GM19397 (cell line): ENCODE data around the gene LDB3.
"Not testable (repeated sequence)": the region's sequence is repeated elsewhere in the genome, so short reads cannot be mapped to it uniquely, and the experiment has no call there.

ENCODE experiments used
- ATAC-seq: cut with Tn5 transposase; IDR thresholded peaks from one replicate; pipeline ENCODE4 v1.9.1; 2021; ENCODE audit warnings: mild to moderate bottlenecking, moderate library complexity; ENCODE audit not compliant: unreplicated experiment

Gene LDB3

DNA sequence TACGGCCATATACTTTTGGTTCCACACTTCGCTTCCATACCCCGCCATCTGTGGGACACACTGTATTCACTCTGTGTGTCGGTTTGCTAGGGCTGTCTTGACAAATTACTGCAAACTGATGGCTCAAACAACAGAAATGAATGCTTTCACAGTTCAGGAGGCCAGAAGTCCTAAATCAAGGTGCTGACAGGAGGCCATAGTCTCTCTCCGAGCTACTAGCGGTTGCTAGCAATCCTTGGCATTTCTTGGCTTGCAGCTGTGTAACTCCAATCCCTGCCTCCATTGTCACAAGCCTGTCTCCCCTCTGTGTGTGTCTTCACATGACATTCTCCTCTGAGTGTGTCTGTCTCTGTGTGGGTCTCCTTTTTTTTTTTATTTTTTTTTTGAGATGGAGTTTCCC lies 59.2 kb downstream of the LDB3 start:
- ATAC-seq = no peak

DNA sequence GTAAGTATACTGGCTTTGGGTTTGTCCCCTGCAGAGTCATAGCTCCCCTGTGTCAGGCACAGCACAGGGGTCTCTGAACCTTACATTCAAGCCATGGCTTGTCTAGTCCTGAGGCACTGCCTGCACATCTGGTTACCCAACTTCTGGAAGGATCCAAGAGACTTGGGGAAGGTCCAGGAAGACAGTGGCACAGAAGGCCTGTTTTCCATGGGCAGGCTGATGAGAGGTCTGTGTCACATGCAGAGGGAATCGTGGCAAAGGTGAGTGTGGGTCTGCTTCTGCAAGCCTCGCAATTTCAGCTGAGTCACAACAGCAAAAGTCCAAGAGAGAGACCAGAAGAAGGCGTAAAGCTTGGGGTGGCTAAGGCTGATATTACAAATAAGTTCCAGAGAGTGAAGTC lies 59.7 kb downstream of the LDB3 start:
- no peak for ATAC-seq

GRCh38 chr10:86729677-86730076 lies 61.4 kb downstream of the LDB3 start:
- no peak for ATAC-seq

- no peak for ATAC-seq
Observed at GRCh38 chr10:86730227-86730626, 61.9 kb downstream of the LDB3 start.

GRCh38 chr10:86732771-86733170 lies 64.5 kb downstream of the LDB3 start:
- ATAC-seq = no peak

- no peak for ATAC-seq
Observed at GRCh38 chr10:86733260-86733671, 65.0 kb downstream of the LDB3 start.

DNA sequence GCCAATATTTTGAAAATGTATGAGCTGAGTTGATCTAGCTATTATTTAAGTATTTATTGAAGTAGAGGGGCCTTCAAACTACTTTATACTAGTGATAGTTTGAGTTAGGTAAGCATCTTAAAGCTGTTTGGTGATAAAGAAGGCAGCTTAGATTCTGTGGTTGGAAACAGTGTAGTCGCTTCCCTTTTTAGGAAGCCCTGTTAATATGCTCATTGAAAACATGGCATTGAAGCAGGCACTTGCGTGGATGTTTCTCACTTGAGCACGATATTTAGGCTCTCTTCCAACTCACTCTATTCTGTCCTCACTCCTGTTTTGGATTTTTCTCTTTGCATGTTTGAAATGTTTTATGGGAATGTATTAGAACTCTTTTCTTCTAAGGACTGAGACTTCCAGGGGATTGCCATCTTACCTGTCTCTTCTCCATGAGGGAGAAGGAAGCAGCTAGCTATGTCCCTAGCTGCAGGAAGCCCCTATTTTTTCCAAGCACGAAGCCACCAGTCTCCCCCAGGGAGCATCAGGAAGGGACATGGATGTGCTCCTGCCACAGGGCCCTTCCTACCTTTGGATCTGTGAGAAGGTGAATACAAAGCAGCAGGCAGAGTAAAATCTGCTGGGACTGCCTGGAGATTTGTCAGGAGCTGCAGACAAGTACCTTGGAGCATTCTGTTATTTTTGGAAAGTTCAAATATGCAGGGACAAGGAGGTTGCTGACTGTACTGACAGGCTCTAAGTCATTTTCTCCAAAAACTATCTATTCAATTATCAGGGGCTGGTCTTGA lies 66.1 kb downstream of the LDB3 start:
- no peak for ATAC-seq

DNA sequence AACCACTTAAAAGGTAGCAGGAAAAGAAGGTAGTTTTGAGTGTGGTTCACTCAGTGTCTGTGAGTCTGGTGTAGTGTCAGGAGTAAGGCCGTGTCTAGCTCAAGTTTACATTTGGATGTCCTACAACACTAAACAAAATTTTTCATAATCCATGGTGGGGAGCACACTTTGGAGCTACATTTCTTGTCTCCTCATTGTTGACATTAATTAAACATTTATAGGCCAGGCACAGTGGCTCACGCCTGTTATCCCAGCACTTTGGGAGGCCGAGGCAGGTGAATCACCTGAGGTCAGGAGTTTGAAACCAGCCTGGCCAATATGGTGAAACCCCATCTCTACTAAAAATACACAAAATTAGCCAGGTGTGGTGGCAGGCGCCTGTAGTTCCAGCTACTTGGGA lies 67.0 kb downstream of the LDB3 start:
- ATAC-seq = not testable (repeated sequence)

DNA sequence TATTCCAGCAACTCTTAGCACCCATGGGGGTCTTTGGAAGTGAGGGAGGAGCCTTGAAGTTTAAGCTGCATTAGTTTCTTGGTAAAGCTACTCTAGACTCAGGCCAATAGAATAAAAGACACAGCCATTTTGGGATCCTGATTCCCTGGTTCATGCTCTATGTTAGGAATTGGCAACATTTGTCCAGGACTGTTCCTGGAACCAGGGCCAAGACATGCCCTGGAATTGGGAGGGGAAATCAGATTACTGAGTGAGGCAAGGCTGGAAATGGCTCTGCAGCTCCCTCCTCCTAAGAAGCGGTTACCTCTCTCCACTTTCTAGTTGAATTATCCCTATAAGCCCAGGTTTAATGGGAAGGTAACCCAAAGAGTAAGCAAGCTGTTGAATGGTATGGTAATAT lies 73.9 kb downstream of the LDB3 start:
- no peak for ATAC-seq

GRCh38 chr10:86744067-86744725 lies 75.9 kb downstream of the LDB3 start:
- no peak for ATAC-seq

DNA sequence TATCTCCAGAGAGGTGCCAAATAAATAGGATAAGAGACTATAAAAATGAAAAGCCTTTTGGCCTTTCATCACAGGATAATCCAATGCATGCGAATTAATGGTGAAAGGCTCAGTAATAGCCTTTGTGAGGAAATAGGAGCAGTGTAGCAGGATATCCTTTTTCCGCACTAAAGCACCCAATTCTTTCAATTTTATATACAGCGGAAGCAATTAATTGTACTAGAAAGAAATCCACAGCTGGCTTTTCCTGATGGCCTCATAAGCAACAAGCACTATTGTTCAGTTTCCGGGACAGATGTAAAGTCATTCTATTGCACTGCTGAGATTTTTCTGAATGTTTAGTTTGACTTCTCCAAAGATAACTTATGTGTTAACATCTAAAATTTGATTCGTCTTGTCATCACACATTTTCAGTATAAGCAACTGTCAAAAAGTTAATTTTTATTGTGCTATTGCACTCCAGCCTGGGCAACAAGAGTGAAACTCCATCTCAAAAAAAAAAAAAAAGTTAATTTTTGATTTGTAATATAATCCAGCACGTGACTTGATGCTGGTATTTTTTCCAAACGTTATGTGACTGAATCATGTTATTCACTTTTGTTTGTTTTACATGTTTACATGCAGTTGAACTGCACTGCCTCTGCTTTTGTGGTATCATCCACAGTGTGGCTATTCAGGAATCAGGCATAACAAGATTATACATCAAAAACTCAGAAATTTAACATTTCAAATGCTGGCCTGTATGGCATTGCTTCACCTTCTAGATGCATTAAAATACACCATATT lies 79.7 kb downstream of the LDB3 start:
- ATAC-seq = no peak

GRCh38 chr10:86749854-86750253 lies 81.5 kb downstream of the LDB3 start:
- no peak for ATAC-seq

- no peak for ATAC-seq
Observed at GRCh38 chr10:86751477-86751876, 83.2 kb downstream of the LDB3 start.

DNA sequence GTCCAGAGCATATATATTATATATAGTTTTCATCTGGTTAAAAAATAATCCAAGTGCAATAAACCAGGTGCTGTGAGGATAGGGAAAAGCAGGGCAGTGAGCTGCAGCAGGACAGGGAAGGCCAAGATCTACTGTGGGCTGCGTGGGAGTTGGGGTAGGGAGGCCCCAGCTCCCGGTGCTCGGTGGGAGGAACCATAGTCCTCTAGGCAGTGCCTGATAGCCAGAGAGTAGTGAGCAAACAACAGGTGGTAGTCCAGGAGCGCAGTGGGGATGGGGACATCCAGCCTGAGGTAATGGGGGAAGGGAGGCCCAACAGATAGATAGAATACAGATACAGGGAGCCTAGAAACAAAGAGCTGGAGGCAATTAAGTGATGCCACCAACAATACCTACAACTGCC lies 84.0 kb downstream of the LDB3 start:
- ATAC-seq = no peak

GRCh38 chr10:86753051-86753450 lies 84.7 kb downstream of the LDB3 start:
- ATAC-seq = no peak

DNA sequence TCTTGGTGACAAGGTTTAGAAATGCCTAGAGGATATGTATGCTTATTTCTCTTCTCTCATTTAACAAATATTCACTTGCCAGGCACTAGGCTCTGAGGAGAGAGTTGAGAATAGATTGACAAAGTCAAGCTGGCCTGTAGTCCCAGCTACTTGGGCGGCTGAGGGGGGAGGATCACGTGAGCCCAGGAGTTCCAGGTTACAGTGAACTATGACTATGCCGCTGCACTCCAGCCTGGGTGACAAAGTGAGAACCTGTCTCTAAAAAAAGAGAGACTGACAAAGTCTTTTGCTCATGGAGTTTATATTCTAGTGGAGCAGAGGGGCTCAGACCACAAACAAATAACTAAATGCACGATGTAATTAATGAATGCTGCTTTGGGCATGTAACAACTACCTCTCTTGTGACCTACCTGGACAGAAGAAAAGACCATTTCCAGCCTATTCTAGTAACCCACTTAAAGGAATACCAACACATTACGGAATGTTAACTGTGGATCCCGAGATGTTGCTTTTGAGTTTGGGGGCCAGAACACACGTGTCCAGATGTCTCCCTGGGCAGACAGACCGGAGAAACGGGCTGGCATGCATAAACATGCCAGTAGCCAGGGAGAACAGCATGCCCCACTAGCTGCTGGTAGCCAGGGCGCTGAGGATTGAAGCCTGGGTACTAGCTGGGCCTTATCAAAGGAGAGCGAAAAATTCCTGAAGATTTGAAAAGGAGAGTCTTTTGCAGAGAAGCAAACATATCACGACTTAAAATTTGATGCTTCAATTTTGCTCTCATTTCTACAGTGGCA lies 85.5 kb downstream of the LDB3 start:
- ATAC-seq = no peak

DNA sequence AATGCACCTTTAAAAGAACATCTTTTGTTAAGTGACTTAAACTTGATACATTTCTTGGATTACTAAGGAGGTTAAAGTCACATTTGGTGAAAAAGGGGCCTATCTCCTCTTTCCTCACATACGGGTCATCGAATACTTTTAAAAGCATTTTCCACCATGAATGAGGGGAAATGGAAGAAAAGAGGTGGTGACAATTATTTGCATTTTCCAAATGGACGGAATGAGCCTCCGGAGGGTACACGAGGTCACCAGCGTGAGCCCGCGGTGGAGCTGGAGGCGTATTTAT lies 87.1 kb downstream of the LDB3 start:
- ATAC-seq = no peak

DNA sequence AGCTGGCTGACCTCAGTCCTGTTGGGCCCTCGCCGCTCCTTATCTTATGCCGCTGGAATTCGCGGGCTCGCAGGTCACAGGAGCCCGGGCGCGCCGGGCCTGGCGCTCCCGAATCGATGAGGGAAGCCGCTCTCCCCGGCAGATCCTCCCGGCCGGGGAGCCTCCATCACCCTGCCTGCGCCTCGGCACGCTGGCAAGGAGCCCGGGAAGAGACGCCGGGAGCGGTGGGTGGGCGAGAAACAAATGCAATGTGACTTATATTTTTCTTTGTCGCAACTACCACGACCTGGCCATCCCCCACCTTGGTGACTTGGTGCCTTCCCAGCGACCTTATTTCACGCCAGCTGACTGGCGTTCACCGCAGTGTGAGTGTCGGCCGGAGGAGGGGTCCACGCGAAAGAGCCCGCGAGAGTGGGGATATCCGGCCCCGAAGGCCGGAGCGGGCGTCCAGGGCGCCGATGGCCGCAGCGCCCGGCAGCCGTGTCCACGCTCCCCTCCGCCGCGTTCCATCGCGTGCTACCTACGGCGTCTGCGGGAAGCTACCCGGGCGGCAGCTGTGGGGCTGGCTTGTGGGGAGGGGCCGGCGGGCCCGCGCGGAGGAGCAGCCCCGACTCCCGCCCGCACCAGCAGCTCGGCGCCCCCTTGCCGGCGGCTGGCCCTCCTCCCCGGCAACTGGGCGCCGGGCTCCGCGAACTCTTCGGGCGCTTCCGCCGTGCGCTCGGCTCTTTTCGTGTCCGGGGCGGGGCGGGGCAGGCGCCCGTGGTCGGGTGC lies 87.6 kb downstream of the LDB3 start:
- ATAC-seq = peak; percentile 81

- ATAC-seq = peak; percentile 46
Observed at GRCh38 chr10:86756511-86757112, 88.3 kb downstream of the LDB3 start, which contains the start of gene BMPR1A. Gene BMPR1A, plus strand, starts transcription at chr10:86756619. Its CDS starts 119,400 bp downstream, at chr10:86876019.
